Measurements from ENCODE around the gene DIS3. TPM values are rescaled to one million over a fixed set of nuclear protein-coding genes. Genes with fewer than 3 reads are reported as not detected.

Gene DIS3
- total and polyA plus RNA-seq, 2 of the 13 experiments (the other 11 are each of a cell fraction or from before 2014, with no cell fraction given), result 13.2 to 35.0 TPM

- TF ChIP-seq NCOA5 (CRISPR knock-in tag; IDR thresholded peaks at IDR 0.05) (no peak), ZSCAN5A (CRISPR knock-in tag; IDR thresholded peaks at IDR 0.05; ENCODE audit: borderline replicate concordance) (peak; percentile 91; the same call in 1 of the 2 replicates), ETV6 (CRISPR knock-in tag; conservative IDR thresholded peaks at IDR 0.05) (0 out of 2 replicates have a peak, but pooled peaks have one; percentile 23), ZNF790 (CRISPR knock-in tag; IDR thresholded peaks at IDR 0.05; ENCODE audit: borderline replicate concordance) (no peak), ZNF749 (CRISPR knock-in tag; IDR thresholded peaks at IDR 0.05; ENCODE audit: borderline replicate concordance) (0 out of 2 replicates have a peak, but pooled peaks have one; percentile 65), ZNF530 (CRISPR knock-in tag; IDR thresholded peaks at IDR 0.05; ENCODE audit: low read depth) (no peak), ZSCAN31 (CRISPR knock-in tag; IDR thresholded peaks at IDR 0.05; ENCODE audit: low read depth) (peak; percentile 56; the same call in 1 of the 2 replicates), IRF9 (CRISPR knock-in tag; IDR thresholded peaks at IDR 0.05; ENCODE audit: borderline replicate concordance) (no peak), ARNT2 (CRISPR knock-in tag; IDR thresholded peaks at IDR 0.05; ENCODE audit: low read depth) (peak; percentile 89), GATAD2A (CRISPR knock-in tag; IDR thresholded peaks at IDR 0.05) (no peak), ZNF746 (CRISPR knock-in tag; IDR thresholded peaks at IDR 0.05) (no peak), FOXK1 (CRISPR knock-in tag; IDR thresholded peaks at IDR 0.05; ENCODE audit: borderline replicate concordance, low read depth) (peak; percentile 86), SRY (CRISPR knock-in tag; IDR thresholded peaks at IDR 0.05) (peak; percentile 30; the same call in 1 of the 2 replicates), ZNF3 (CRISPR knock-in tag; IDR thresholded peaks at IDR 0.05) (no peak), FOXM1 (CRISPR knock-in tag; IDR thresholded peaks at IDR 0.05) (no peak), AFF4 (CRISPR knock-in tag; IDR thresholded peaks at IDR 0.05) (no peak), HMGA1 (CRISPR knock-in tag; conservative IDR thresholded peaks at IDR 0.05) (no peak), ZNF512 (CRISPR knock-in tag; IDR thresholded peaks at IDR 0.05) (no peak), DR1 (CRISPR knock-in tag; IDR thresholded peaks at IDR 0.05) (peak; percentile 77)
These were observed at the start of gene DIS3, which contains the start of gene PIBF1 (continued) for GRCh38 chr13:72781451-72782439.

Measured in HepG2 (cell line).